Measurements from ENCODE around the gene FAM83F.

DNA sequence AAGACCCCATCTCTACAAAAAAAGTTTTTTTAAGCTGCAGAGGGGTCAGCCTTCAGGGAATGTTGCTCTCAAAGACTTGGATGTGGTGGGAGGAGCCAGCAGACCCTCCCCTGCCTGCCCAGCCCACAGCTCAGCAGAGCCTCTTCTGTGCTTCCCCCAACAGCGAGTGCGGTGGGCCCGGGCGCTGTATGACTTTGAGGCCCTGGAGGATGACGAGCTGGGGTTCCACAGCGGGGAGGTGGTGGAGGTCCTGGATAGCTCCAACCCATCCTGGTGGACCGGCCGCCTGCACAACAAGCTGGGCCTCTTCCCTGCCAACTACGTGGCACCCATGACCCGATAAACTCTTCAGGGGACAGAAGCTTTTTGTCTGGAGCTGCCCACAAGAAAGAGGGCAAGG, 24.0 kb upstream of the FAM83F start:
- no peak for TF ChIP-seq NR3C1 (IDR thresholded peaks at IDR 0.05)
- TF ChIP-seq, protein P1, sequence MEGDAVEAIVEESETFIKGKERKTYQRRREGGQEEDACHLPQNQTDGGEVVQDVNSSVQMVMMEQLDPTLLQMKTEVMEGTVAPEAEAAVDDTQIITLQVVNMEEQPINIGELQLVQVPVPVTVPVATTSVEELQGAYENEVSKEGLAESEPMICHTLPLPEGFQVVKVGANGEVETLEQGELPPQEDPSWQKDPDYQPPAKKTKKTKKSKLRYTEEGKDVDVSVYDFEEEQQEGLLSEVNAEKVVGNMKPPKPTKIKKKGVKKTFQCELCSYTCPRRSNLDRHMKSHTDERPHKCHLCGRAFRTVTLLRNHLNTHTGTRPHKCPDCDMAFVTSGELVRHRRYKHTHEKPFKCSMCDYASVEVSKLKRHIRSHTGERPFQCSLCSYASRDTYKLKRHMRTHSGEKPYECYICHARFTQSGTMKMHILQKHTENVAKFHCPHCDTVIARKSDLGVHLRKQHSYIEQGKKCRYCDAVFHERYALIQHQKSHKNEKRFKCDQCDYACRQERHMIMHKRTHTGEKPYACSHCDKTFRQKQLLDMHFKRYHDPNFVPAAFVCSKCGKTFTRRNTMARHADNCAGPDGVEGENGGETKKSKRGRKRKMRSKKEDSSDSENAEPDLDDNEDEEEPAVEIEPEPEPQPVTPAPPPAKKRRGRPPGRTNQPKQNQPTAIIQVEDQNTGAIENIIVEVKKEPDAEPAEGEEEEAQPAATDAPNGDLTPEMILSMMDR (IDR thresholded peaks at IDR 0.05), result no peak
- TF ChIP-seq, protein P2, sequence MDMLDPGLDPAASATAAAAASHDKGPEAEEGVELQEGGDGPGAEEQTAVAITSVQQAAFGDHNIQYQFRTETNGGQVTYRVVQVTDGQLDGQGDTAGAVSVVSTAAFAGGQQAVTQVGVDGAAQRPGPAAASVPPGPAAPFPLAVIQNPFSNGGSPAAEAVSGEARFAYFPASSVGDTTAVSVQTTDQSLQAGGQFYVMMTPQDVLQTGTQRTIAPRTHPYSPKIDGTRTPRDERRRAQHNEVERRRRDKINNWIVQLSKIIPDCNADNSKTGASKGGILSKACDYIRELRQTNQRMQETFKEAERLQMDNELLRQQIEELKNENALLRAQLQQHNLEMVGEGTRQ (IDR thresholded peaks at IDR 0.05), result no peak
- TF ChIP-seq, protein P3, sequence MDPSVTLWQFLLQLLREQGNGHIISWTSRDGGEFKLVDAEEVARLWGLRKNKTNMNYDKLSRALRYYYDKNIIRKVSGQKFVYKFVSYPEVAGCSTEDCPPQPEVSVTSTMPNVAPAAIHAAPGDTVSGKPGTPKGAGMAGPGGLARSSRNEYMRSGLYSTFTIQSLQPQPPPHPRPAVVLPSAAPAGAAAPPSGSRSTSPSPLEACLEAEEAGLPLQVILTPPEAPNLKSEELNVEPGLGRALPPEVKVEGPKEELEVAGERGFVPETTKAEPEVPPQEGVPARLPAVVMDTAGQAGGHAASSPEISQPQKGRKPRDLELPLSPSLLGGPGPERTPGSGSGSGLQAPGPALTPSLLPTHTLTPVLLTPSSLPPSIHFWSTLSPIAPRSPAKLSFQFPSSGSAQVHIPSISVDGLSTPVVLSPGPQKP (IDR thresholded peaks at IDR 0.05; ENCODE audit: low read depth, low read length), result no peak
- TF ChIP-seq POLR2A (IDR thresholded peaks at IDR 0.05; ENCODE audit: low read length), result no peak
- TF ChIP-seq HDAC2 (IDR thresholded peaks at IDR 0.05), result no peak
- no peak for TF ChIP-seq JUN (IDR thresholded peaks at IDR 0.05)
- TF ChIP-seq RNF2 (IDR thresholded peaks at IDR 0.05; ENCODE audit: borderline replicate concordance, low read depth), result no peak
- TF ChIP-seq TP53 (CRISPR knock-in tag; IDR thresholded peaks at IDR 0.05), result no peak
- TF ChIP-seq HEYL (CRISPR knock-in tag; IDR thresholded peaks at IDR 0.05), result no peak
- no peak for TF ChIP-seq CHD2 (IDR thresholded peaks at IDR 0.05; ENCODE audit: low read length, partially characterized antibody)
- no peak for TF ChIP-seq RAD21 (conservative IDR thresholded peaks at IDR 0.05 in 1 of 2, IDR thresholded peaks at IDR 0.05 in 1 of 2)
- TF ChIP-seq BHLHE40 (IDR thresholded peaks at IDR 0.05; ENCODE audit: low read depth, low read length), result no peak
